ENCODE results near the gene LTBP3.

Gene LTBP3

DNA sequence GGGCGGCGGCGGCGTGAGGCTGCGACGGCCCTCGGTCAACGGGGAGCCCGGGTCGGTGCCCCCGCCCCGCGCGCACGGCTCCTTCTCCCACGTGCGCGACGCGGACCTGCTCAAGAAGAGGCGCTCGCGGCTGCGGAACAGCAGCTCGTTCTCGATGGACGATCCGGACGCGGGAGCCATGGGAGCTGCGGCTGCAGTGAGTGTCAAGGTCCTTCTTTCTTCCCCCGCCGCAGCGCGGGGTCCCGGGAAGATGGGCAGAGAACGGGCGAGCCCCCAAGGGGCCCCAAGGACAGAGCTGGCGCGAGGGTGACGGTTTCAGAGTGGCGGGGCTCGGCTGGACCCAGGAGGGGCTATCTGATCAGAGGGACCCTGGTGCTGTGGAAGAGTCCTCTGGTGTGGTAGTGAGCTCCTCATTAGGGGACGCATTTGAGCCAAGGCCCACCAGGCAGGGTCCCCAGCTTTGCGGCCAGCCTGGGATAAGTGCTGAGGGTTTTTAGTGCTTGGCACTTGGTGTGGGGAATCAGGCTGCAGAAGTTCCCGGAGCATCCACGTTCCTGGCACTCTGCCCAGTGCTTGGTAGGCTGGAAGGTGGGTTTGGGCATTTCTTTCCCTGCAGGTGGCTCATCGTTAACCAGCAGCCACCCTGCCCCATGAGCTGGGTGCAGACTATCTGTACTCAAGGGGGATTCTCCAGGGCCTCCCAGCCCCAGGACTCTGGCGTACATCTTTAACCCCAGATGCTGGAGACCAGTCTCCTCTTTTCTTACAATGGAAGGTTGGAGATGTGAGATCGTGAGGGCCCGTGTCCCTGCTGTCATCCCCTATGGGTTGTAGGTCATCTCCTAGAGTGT, 27.5 kb upstream of the LTBP3 start:
- DNase-seq = no peak

DNA sequence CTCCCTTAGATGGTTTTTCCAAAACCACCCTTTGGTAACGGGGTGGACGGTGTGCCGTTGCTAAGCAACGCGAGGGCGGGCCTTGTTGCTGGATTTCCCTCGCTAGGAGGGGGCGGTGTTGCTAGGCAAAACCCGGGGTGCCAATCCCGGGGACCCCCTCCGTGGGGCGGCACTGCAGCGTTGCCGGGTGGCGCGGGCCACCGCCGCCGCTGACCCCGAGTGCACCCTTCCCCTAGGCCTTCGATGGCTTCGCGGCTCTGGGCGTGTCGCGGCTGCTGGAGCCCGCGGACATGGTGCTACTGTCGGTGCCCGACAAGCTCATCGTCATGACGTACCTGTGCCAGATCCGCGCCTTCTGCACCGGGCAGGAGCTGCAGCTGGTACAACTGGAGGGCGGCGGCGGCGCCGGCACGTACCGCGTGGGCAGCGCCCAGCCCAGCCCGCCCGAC, 26.6 kb upstream of the LTBP3 start:
- no peak for DNase-seq

DNA sequence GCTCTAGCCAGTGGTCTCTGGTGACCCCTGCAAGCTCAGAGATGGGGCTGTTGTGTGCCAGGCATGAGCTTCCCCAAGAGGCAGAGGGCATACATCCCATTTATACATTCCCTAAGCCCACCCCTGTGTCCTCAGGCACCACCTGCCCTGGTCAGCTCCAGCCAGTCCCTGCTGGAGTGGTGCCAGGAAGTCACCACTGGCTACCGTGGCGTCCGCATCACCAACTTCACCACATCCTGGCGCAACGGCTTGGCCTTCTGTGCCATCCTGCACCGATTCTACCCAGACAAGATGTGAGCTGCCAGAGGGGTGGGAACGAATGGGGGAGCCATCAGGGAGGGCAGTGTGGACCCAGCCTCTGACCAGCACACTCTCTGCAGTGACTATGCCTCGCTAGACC, 25.9 kb upstream of the LTBP3 start:
- no peak for DNase-seq

DNA sequence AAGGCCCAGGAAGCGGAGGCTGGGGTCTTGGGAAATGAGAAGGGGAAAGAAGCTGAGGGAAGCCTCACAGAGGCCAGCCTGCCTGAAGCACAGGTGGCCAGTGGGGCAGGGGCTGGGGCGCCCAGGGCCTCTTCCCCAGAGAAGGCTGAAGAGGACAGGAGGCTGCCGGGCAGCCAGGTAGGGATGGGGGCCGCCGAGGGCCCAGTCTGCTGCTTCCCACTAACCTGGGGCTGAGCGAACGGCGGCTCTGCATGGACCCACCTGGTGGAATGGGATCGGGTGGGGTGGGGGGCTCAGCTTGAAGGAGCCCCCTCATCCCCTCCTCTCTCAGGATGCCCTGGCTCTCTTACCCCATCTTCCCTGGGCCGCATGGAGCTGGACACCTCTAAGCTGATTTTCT, 25.4 kb upstream of the LTBP3 start:
- no peak for DNase-seq

DNA sequence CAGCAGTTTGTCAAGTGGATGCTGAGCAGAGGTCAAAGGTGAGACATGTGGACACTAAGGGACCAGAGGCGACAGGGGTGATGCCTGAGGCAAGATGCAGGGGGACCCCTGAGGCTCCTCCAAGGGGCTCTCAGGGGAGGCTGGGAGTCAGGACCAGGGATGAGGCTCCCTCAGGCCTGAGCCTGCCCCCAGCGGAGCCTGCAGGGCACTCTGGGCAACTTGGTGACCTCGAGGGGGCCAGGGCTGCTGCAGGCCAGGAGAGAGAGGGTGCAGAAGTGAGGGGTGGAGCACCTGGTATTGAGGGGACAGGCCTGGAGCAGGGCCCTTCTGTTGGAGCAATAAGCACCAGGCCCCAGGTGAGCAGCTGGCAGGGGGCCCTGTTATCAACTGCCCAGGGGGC, 23.8 kb upstream of the LTBP3 start:
- no peak for DNase-seq

DNA sequence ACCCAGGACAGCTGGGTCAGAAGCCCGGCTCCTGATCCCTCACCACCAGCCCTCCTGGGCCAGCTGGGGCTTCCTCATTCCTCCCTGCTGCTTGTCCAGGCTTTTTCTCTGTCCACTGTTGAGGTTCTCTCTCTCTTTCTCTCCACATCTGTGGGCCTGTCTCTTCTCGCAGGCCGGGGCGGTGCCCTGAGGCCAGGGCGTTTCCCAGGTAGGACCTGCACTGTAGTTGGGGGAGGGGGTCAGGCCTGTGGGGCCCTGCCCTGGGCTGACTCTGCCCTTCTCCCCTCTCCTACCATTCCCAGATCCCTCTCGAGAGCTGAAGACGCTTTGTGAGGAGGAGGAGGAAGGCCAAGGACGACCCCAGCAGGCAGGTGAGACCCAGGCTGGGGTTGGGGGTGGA, 22.6 kb upstream of the LTBP3 start:
- DNase-seq = no peak

DNA sequence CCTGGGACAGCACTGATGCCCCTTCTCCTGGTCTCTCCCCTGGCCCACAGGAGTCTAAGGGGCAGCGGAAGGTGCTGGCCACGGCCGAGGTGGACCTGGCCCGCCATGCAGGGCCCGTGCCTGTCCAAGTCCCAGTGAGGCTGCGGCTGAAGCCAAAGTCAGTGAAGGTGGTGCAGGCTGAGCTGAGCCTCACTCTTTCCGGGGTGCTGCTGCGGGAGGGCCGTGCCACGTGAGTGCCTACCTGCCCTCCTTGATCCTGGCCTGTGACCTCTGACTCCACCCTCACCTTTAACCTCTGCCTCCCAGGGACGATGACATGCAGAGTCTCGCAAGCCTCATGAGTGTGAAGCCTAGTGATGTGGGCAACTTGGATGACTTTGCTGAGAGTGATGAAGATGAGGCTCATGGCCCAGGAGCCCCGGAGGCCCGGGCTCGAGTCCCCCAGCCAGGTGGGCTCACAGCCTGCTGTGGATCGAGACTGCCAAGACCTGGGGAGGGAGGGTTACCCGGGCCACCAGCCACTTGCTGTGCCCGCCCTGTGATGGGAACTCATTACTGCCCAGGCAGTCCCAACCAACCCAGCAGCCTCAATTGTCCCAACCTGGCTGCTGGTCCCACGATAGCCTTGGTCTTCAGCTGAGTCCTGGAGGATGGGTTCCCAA, 22.0 kb upstream of the LTBP3 start:
- no peak for DNase-seq

DNA sequence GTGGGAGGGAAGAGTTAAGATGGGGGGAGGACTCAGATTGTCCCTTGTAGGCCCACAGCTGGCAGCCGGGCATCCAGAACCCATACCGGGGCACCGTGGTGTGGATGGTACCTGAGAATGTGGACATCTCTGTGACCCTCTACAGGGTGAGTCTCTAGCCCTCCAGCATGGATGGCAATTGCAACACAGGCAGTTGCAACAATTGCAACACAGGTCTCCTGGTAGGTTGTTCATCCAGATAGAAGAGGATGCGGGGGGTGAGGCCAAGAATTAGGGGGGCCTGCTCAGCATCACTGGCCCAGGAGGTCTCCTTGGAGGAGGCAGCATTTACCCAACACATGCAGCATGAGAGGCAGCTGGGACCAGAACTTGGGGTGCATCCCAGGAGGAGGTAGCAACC, 21.1 kb upstream of the LTBP3 start:
- no peak for DNase-seq

DNA sequence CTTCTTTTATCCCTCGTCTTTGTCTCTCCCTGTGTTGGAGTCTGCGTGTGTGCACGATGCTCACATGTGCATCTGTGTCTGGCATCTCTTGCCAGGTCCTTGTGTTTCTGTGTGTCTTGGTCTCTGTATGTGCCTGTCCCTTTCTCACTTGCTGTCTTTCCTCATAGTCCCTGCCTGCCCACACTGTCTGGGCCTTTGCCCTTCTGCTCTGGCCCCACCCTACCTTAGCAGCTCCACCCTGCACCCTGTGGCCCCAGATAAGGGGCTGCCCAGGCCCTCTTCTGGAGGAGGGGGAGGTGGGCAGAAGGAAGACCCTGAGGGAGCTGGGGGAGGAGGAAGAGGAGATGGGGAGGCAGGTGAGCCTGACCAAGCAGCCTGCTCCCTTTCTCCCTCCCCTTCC, 20.5 kb upstream of the LTBP3 start:
- DNase-seq = no peak

DNA sequence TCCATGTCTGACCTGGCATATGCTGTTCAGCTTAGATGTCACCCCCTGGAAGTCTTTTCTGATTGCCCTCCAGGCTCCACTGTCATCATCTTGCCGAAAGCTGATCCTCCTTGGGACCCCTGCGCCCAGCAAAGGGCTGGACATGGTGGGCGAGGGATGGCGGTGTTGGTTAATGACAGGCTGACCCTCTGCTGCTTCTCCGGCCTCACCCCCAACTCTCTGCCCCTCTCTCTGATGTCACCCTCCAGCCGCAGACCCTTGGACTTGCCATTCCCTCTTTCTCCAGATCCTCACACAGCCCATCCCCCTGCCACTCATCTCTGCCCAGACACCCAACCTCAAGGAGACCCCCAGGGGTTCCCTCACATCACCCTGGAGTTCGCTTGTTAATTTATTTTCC, 20.0 kb upstream of the LTBP3 start:
- no peak for DNase-seq

DNA sequence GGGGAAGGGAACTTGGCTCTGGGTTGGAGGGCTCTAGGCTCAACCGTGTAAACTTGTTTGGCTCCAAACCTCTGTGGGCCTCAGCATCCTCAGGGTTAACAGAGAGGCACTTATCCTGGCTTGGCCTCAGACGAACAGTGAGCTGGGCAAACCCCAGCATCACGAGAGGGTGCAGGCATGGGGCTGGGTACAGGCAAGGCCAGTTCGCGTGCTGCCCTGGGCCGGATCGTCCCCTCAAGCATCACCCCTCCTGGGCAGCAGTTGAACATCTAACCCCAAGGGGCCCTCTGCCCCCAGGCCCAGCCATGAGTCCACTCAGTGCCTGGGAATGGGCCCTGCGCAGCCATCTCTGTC, 19.6 kb upstream of the LTBP3 start:
- no peak for DNase-seq

DNA sequence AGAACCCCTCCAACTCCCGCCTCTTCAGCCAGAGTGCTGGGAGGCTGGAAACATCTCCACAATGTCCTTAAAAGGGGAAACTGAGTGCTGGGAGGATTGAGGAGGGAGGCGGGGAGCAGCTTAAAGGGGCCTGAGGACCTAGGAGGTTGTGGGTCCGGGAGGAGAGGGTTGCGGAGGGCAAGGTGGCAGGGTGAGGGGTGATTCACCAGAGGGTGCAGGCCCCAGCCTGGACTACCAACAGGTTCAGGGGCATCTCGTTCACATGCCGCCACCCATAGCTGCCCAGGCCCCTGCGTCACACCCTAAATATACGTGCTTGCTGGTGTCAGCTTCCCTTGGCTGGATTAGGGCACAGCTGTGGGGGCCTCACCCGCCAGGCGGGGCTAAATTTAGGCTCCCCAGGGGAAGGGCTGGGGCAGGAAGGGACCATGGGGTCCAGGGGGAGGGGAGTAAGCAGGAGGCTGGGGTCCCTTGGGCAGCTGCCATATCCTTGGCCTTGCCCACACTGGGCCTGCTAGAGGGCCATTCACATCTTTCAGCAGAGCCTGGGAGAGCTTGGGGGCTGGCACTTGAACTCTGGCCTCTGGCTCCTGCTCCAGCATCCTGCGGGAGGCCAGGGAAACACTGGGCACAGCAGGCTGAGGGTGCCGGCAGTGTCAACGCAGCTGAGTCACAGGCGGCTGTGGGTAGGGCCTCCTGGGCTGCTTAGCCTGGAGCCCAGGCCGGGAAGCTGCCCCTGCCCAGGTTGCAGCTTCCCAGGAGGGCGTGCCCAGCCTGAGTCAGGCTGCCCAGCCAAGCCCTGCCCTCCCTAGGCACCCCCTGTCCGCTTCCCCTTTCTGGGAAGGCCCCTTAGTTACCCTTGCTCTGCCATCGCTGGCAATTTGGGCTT, 19.0 kb upstream of the LTBP3 start:
- DNase-seq = peak; percentile 27

DNA sequence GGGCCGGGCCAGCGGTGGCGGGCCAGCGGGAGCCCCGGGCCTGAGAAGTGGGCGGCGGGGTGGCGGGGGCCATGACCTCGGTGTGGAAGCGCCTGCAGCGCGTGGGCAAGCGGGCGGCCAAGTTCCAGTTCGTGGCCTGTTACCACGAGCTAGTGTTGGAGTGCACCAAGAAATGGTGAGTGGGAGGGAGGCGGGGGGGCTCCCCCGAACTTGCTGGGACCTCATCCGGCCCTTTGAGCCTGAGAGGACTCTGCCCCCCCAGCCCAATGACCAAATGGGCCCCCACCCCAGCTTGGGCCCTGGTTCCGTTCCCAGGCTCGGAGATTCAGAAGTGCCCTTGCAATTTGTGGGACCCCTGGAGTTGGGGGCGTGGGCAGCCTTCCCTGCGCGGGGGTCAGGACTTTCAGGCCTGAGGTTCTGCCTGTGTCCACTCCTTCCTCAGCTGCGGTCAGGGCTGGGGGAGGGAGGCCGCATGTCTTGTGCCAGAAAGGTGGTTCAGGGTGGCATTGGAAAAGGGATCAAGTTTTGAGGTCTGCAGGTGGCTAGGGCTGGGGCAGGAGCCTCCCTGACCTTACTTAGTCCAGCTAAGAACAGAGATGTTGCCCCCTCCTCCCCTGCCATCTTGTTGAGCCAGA, 18.2 kb upstream of the LTBP3 start:
- DNase-seq = no peak

DNA sequence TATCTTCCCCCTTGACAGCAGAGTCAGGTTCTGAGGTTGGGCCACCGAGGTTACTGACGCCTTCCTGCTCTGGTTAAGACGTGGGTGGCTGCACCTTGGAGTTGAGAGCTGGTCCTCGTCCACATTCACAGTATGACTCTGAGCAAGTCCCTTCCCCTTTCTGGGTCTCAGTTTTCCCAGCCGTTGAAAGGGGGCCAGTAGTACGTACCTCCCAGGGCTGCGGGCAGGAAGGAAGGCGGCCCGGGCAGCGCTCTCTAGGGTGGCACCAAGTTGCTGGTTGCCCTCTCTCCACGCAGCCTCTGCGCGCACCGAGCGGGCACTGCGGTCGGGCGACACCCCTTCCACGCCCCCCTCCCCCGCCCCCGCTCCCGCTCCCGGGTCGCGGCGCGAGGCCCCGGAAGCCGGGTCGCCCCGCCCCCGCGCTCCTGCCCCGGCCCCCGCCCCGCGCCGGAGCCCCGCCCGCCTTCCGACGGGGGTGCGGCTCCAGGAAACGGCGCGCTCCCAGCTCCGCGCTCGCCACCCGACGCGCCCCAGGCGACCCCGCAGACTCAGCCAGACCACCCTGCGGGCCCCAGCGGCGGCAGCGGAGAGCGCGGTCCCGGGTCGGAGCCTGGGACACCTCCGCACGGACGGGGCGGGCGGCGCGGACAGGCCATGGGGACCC, 17.5 kb upstream of the LTBP3 start, which contains the start of gene EHBP1L1:
Gene EHBP1L1 (plus strand): TSS at position 486 of the 664 bp plus-strand sequence. CDS start 250 bp downstream, outside the sequence.
- peak; percentile 77 for DNase-seq

DNA sequence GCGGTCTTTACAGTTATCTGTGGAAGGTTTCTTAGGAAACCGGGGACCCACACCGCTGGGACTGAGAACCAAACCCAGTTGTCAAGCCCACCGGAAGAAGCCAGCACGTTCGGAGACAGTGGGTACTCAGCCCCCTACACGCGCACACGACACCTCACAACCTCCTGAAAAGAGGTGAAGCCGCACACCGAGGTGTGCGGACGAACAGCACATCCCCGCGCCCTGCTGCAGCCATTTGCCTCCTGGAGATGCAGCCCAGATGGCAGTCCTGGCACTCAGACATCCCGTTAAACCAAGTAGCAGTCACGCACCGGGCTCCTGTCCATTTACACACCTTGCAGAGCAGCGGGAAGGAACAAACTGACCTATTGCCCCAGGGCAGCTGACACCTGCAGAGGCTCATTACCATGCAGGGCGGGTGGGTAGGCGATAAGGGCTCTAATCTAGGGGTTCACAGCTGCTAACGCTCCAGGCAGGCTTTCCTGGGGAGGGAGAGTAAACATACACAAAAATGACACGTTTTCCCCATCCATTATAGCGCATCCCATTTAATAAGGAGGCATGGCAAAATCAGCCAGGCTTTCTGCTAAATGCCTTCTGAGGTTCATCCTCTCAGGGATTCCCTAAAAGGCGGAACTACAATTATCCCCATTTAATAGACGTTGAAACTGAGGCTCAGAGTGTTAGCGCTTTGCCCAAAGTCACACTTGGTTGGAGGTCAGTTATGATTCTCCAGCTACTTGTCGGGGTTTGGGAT, 16.8 kb upstream of the LTBP3 start:
- no peak for DNase-seq

DNA sequence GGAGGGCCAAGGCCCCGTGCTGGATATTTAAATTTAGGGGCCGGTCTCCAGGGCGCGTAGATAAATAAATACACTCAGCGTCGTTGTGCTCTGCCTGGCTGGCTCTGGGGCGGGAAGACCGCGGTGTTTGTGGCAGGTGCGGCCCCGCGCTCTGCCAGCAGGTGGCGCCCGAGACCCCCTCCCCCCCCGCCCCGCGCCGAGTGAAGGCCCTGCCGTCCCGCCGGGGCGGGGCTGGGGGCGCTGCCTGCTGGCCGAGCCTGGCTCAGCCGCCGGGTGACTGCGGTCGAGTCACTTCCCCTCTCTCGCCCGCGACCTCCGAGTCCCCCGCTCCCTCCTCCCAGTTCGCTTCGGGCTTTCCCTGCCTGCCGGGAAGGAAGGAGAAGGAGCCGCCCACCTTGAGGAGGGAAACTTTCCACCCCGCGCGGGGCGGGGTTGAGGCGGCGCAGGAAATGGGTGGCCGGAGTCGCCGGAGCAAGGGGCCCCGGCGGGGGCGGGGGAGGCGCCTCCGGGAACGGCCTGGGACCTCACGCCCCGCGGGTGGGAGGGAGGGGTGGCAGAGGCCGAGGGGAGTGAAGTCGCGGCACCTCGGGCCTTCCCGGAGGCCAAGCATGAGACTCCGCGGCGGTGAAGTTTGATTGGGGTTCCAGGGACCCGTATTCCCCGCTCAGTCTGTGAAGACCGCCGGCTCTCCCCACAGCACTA, 16.1 kb upstream of the LTBP3 start:
- DNase-seq = peak; percentile 90

DNA sequence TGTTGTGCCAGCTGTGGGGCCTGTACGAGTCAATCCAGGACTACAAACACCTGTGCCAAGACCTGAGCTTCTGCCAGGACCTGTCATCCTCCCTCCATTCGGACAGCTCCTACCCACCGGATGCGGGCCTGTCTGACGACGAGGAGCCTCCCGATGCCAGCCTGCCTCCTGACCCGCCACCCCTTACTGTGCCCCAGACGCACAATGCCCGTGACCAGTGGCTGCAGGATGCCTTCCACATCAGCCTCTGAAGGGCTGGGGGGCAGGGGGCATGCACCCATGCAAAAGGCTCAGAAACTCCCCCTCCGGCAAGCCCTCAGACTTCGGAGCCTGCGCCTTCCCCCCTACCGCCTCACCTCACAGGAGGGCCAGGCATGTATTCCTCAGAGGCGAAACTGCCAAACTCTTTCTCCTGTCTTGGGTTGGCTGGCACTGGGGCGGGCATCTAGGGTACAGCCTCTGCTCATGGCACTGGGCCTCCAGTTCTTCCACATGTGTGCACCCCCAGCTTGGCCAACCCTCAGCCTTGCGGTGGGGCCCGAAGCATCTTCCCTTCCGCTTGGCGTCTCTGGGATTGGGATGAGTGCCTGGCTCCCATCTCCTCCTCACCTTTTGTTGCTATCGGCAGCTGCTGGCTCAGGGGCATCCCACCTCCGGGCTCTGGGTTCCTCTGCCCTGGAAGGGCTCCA, 15.4 kb upstream of the LTBP3 start:
- DNase-seq = no peak

DNA sequence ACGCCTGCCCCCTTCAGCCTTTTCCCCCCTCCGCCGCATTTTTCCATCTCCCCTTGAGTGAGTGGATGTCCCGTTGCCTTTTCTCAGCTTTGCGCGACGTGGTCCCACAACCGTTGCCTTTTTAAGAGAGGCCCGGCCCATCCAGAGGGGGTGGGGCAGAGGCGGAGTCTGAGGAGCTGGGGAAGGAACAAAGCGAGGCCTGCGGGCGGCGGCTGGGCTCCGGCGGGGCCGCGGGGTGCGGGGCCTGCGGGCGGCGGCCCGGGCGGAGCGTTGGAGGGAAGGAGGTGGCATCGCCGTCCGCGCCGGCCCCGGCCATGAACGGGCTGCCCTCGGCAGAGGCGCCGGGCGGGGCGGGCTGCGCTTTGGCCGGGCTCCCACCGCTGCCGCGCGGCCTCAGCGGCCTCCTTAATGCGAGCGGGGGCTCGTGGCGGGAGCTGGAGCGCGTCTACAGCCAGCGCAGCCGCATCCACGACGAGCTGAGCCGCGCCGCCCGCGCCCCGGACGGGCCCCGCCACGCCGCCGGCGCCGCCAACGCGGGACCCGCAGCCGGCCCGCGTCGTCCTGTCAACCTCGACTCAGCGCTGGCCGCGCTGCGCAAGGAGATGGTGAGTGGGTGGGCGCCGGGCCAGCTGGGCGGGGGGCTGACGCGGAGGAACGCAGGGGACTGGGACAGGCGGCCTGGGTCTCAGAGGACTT, 14.3 kb upstream of the LTBP3 start, which contains the start of gene FAM89B:
Gene FAM89B (plus strand): TSS at position 183 of the 696 bp plus-strand sequence. CDS start 132 bp downstream, at position 315.
- DNase-seq = peak; percentile 86

DNA sequence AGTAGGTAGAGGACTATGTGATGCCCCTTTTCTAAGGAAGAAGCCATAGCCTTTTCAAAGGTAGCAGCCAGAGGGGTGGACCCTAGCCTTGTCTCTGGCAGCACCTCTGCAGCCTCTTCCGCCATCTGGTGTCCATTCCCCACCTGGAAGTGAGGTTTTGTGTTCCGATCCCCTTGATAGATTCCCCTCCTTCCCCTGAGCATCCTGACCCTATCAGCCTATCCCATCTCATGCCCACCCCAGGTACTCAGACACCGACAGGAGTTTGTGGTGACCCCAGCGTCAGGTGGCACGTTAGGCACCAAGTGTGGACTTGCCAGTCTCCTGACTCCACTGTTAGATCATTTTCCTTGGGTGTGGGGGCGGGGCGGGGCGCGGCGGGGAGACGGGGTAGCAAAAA, 13.8 kb upstream of the LTBP3 start:
- no peak for DNase-seq
